K562 (cell line): ENCODE results near the gene TCAP. TPM values are rescaled to one million over a fixed set of nuclear protein-coding genes. Genes with fewer than 3 reads are reported as not detected.
A peak's percentile ranks its signal among the peaks of the same experiment; 100 is the strongest.

Experiments used
- ATAC-seq: fragments of 200-7000 bp; cut with Tn5 transposase; 3 replicates; pipeline ENCODE4 v1.9.1; 2020; ENCODE audit warnings: moderate library complexity
- BruUV-seq: library from RNA; stranded (reverse); fragments of 400-500 nt; replicated peaks from 2 replicates; lab custom pipeline; 2021; lab: Mats Ljungman, UMichigan
- CTCF ChIA-PET: fragments of 300-600 bp; formaldehyde crosslinking; extraction: SDS; loops from one replicate; lab custom pipeline; 2021; ENCODE audit warnings: low intra/inter-chr PET ratio; lab: Yijun Ruan, JAX
- POLR2A ChIA-PET: fragments of 300-600, 350-650 bp; sonication (Branson Sonifier 250); formaldehyde crosslinking; extraction: SDS; loops from one replicate; lab custom pipeline; 2021; ENCODE audit warnings: antibody characterized with exemption, inconsistent platforms; lab: Yijun Ruan, JAX
- DNase-seq, 4 experiments: peaks; one replicate each; pipeline versions ENCODE4 v3.0.0 to v3.0.0-alpha.2; 2011 to 2018; ENCODE audit warnings: low spot score in 3 of 4, mixed read lengths in 3 of 4; ENCODE audit errors: extremely low read depth in 1 of 4
- FAIRE-seq: peaks from 2 replicates; lab custom pipeline; 2011; peaks lifted over from hg19 to GRCh38; lab: Jason Lieb, UNC
- H2AFZ ChIP-seq: 2 replicates; pipeline ENCODE4 v1.6.0; 2011; ENCODE audit warnings: low read depth, low read length, control low read depth, inconsistent platforms
- H3K27ac ChIP-seq: fragments of 200-600 bp; 3 replicates; pipeline ENCODE4 v1.8.0; 2011; ENCODE audit warnings: low read depth, mild to moderate bottlenecking, control low read depth, inconsistent platforms, low read length, moderate library complexity, mixed read lengths; ENCODE audit errors: extremely low read depth
- H3K27me3 ChIP-seq, 2 experiments: fragments of 300-600 bp in 1 of 2; 2 replicates in 1 of 2; 3 replicates in 1 of 2; pipeline versions ENCODE4 v1.6.0 to v1.8.0; 2011; ENCODE audit warnings: inconsistent platforms in 2 of 2, low read length in 2 of 2, mild to moderate bottlenecking in 1 of 2, mixed read lengths in 1 of 2, moderate library complexity in 1 of 2; ENCODE audit not compliant: control insufficient read depth in 2 of 2, insufficient read depth in 2 of 2
- H3K36me3 ChIP-seq: fragments of 300-600 bp; 3 replicates; pipeline ENCODE4 v1.8.0; 2011; ENCODE audit warnings: mild to moderate bottlenecking, low read length, inconsistent platforms; ENCODE audit not compliant: control insufficient read depth, insufficient read depth
- H3K4me1 ChIP-seq, 2 experiments: fragments of 200-600 bp in 1 of 2; replicated peaks in 1 of 2; 2 replicates in 1 of 2; 3 replicates in 1 of 2; pipeline versions ENCODE4 v1.5.1 to v1.8.0; 2011; ENCODE audit warnings: inconsistent platforms in 2 of 2, low read length in 2 of 2, mild to moderate bottlenecking in 1 of 2, mixed read lengths in 1 of 2, moderate library complexity in 1 of 2; ENCODE audit not compliant: control insufficient read depth in 2 of 2, insufficient read depth in 2 of 2
- H3K4me2 ChIP-seq: 2 replicates; pipeline ENCODE4 v1.6.1; 2011; ENCODE audit warnings: low read length, control low read depth, inconsistent platforms, mixed read lengths; ENCODE audit not compliant: insufficient read depth
- H3K4me3 ChIP-seq: fragments of 200-600 bp; sonication (generic), shearing (Covaris generic); 2 replicates; pipeline ENCODE4 v1.5.1; 2016; ENCODE audit warnings: control low read depth, inconsistent platforms
- H3K79me2 ChIP-seq: fragments of 200-600 bp; 3 replicates; pipeline ENCODE4 v1.8.0; 2011; ENCODE audit warnings: low read length, inconsistent platforms; ENCODE audit not compliant: control insufficient read depth, insufficient read depth
- H3K9ac ChIP-seq, 2 experiments: 2 replicates each; pipeline versions ENCODE4 v1.6.0 to v1.6.1; 2011; ENCODE audit warnings: low read depth in 2 of 2, low read length in 2 of 2, control low read depth in 1 of 2, inconsistent platforms in 1 of 2, mild to moderate bottlenecking in 1 of 2, mixed read lengths in 1 of 2; ENCODE audit not compliant: insufficient read depth in 1 of 2
- H3K9me1 ChIP-seq: one replicate; pipeline ENCODE4 v1.6.0; 2011; ENCODE audit warnings: inconsistent platforms, mild to moderate bottlenecking, low read length, moderate library complexity; ENCODE audit not compliant: control insufficient read depth, insufficient read depth
- H3K9me3 ChIP-seq: replicated peaks from 2 replicates; pipeline ENCODE4 v1.5.1; 2011; ENCODE audit warnings: low read depth, low read length, inconsistent platforms; ENCODE audit not compliant: control insufficient read depth, insufficient read depth
- H4K20me1 ChIP-seq: replicated peaks from 2 replicates; pipeline ENCODE4 v1.6.1; 2011; ENCODE audit warnings: low read length, inconsistent platforms, mixed read lengths; ENCODE audit not compliant: control insufficient read depth, insufficient read depth
- CREM ChIP-seq: IDR thresholded peaks from 2 replicates; pipeline ENCODE4 v1.6.1; 2014; ENCODE audit warnings: antibody characterized with exemption, low read depth
- CSDE1 ChIP-seq, 2 experiments: fragments of 450-650 bp; IDR thresholded peaks; 2 replicates each; pipeline ENCODE4 v1.6.1; 2016; ENCODE audit warnings: mild to moderate bottlenecking in 1 of 2
- DIDO1 ChIP-seq: fragments of 450-650 bp; IDR thresholded peaks from 2 replicates; pipeline ENCODE4 v1.6.1; 2016; ENCODE audit warnings: low read depth, missing biosample characterization, missing genetic modification characterization
- FOSL1 ChIP-seq: fragments of 200-800 bp; sonication (Bioruptor generic); conservative IDR thresholded peaks from 2 replicates; pipeline ENCODE4 v1.6.1; 2016; ENCODE audit warnings: missing genetic modification characterization, missing compliant biosample characterization
- JUNB ChIP-seq: fragments of 450-650 bp; formaldehyde crosslinking; conservative IDR thresholded peaks from 2 replicates; pipeline ENCODE4 v1.4.0; 2020; ENCODE audit warnings: mild to moderate bottlenecking
- SLC30A9 ChIP-seq: fragments of 250-450 bp; sonication (Bioruptor Pico); IDR thresholded peaks from 2 replicates; pipeline ENCODE4 v1.8.0; 2022; ENCODE audit warnings: mild to moderate bottlenecking, moderate library complexity
- SUPT5H ChIP-seq: fragments of 450-650 bp; IDR thresholded peaks from 2 replicates; pipeline ENCODE4 v1.6.1; 2016
- YY1 ChIP-seq, 3 experiments: IDR thresholded peaks; 2 replicates each; pipeline ENCODE4 v1.6.1; 2011; ENCODE audit warnings: low read length in 2 of 3, mild to moderate bottlenecking in 2 of 3, moderate library complexity in 2 of 3, borderline replicate concordance in 1 of 3, control low read depth in 1 of 3, low read depth in 1 of 3; ENCODE audit not compliant: insufficient read depth in 3 of 3, insufficient replicate concordance in 2 of 3, control insufficient read depth in 1 of 3, insufficient read length in 1 of 3; ENCODE audit errors: extremely low read depth in 1 of 3
- ZBTB17 ChIP-seq: fragments of 450-650 bp; formaldehyde crosslinking; IDR thresholded peaks from 2 replicates; pipeline ENCODE4 v1.4.0; 2020; ENCODE audit warnings: mild to moderate bottlenecking
- ZNF24 ChIP-seq: fragments of 450-650 bp; IDR thresholded peaks from 2 replicates; pipeline ENCODE4 v1.6.1; 2016
- WGBS: fragments of 100-300 bp; shearing (Covaris generic); methylation state at CpG from one replicate; pipeline ENCODE4 v1.1.6; 2016; ENCODE audit warnings: low coverage, mixed read lengths; ENCODE audit not compliant: insufficient coverage; ENCODE audit errors: missing lambda C conversion rate; 5-methylcytosine and 5-hydroxymethylcytosine counted together
- in situ Hi-C: fragments of 300-500 bp; cut with MboI; formaldehyde crosslinking; loops from 4 replicates; pipeline ENCODE4 v1.15.0; 2018; ENCODE audit warnings: inconsistent platforms, mixed read lengths
- intact Hi-C: fragments of 100-400 bp; cut with micrococcal nuclease; formaldehyde crosslinking; loops from 2 replicates; pipeline ENCODE4 v1.14.2; 2022
- polyA plus RNA-seq, 8 experiments: library from polyadenylated mRNA; depleted of rRNA in 4 of 8; stranded (reverse) in 5 of 8; unstranded in 3 of 8; fragments of >200 nt; fragmentation: Nextera tagmentation in 2 of 8; fragmentation: Illumina TruSeq in 1 of 8; extraction: Ambion mirVana in 2 of 8; extraction: Trizol in 1 of 8; gene quantifications; 2 replicates each; pipeline versions ENCODE4 v1.2.1 to v1.2.3, GENCODE V29; 2011 to 2014; ENCODE audit warnings: inconsistent platforms in 1 of 8, missing spikeins in 1 of 8
- total RNA-seq, 7 experiments: library from RNA; depleted of rRNA in 6 of 7; stranded (reverse); fragments of >200 nt in 6 of 7; fragmentation: Illumina TruSeq in 2 of 7; extraction: Trizol in 2 of 7; gene quantifications; 2 replicates each; pipeline versions ENCODE4 v1.2.1 to v1.2.3, GENCODE V29; 2011 to 2021; ENCODE audit warnings: low replicate concordance in 1 of 7
- TF ChIP-seq, protein P1 (sequence below): sonication (generic); formaldehyde crosslinking; IDR thresholded peaks from 2 replicates; pipeline ENCODE4 v1.8.0; 2022; ENCODE audit warnings: missing genetic modification reagents, mild to moderate bottlenecking, borderline replicate concordance
- TF ChIP-seq, protein P2 (sequence below), 2 experiments: fragments of 450-650 bp; IDR thresholded peaks; 2 replicates each; pipeline ENCODE4 v1.6.1; 2016

The TCAP gene
- total and polyA plus RNA-seq, 9 of the 15 experiments (the other 6 are each of a cell fraction or from before 2014, with no cell fraction given), result 0.33 to 1.4 (median 0.82) TPM; not detected in 2

DNA sequence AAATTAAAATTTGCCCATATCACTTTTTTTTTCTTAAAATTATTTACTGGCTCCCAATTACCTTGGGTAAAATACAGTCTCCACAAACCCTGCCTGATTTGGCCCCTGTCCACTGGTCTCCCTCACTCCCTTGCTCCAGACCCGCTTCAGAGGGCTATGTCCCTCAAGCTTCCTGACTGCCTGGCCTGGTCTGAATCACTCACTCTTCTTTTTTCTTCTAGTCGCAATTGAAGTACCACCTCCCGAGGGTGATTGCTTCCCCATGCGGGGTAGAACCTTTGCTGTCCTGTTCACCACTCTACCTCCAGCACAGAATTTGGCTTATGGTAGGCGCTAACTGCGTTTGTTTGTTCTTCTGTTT is 23.3 kb downstream of the TCAP start:
- ChIA-PET POLR2A (interaction anchor here (0.6 to 2.0 kb wide), 18 partner anchors 10 to 637 kb away, joined by 3 to 16 read pairs (median 3); partner anchors contain the start of gene PNMT), CTCF (interaction anchor here (1.3 kb wide), 1 partner anchor 67 kb away, joined by 3 read pairs; no protein-coding TSS in a partner anchor)
- Histone ChIP-seq H3K9ac (peak overlapping the region; percentile 75 to 90; a peak in 3 of 4 replicates), H3K27me3 (no peaks in the 10 kb centered on the region), H3K9me3 (no peaks in the 10 kb centered on the region), H2AFZ (peak overlapping the region; percentile 87), H3K9me1 (no peaks in the 10 kb centered on the region), H3K36me3 (no peaks in the 10 kb centered on the region), H3K27ac (peak overlapping the region; percentile 78), H4K20me1 (no peaks in the 10 kb centered on the region), H3K79me2 (peaks cover 7% of the 10 kb centered on the region; the same call in 2 of the 3 replicates), H3K4me1 (peaks cover 11 to 15% of the 10 kb centered on the region in 2 experiments; a peak in 4 of 5 replicates), H3K4me2 (peak overlapping the region; percentile 95), H3K4me3 (peak overlapping the region; percentile 50)
- in situ Hi-C loops, result no loop called here
- DNase-seq (peak in 2 of 4 experiments; percentile 32 to 37), FAIRE-seq (peak; percentile 19), ATAC-seq (peak; percentile 5)
- intact Hi-C loops, result loop anchor here (5.0 kb wide), 1 partner anchor 44 kb away; the partner anchor contains the start of gene MIEN1
- no peak for TF ChIP-seq JUNB (CRISPR knock-in tag)
- TF ChIP-seq ZNF24, result no peak
- TF ChIP-seq FOSL1 (tag), result 0 out of 2 replicates have a peak, but pooled peaks have one; percentile 17
- no peak for TF ChIP-seq SLC30A9
- no peak for TF ChIP-seq SUPT5H
- TF ChIP-seq YY1 (IDR thresholded peaks at IDR 0.05; ENCODE audit: borderline replicate concordance in 1 of 3, control insufficient read depth in 1 of 3, extremely low read depth in 1 of 3, insufficient read depth in 3 of 3, insufficient read length in 1 of 3, insufficient replicate concordance in 2 of 3, low read depth in 1 of 3, low read length in 2 of 3), result peak in 1 of 3 experiments; percentile 3
- no peak for TF ChIP-seq DIDO1 (tag)
- TF ChIP-seq CREM, result no peak
- no peak for TF ChIP-seq ZBTB17 (CRISPR knock-in tag)
- TF ChIP-seq, protein P1, sequence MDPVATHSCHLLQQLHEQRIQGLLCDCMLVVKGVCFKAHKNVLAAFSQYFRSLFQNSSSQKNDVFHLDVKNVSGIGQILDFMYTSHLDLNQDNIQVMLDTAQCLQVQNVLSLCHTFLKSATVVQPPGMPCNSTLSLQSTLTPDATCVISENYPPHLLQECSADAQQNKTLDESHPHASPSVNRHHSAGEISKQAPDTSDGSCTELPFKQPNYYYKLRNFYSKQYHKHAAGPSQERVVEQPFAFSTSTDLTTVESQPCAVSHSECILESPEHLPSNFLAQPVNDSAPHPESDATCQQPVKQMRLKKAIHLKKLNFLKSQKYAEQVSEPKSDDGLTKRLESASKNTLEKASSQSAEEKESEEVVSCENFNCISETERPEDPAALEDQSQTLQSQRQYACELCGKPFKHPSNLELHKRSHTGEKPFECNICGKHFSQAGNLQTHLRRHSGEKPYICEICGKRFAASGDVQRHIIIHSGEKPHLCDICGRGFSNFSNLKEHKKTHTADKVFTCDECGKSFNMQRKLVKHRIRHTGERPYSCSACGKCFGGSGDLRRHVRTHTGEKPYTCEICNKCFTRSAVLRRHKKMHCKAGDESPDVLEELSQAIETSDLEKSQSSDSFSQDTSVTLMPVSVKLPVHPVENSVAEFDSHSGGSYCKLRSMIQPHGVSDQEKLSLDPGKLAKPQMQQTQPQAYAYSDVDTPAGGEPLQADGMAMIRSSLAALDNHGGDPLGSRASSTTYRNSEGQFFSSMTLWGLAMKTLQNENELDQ (CRISPR knock-in tag), result no peak
- no peak for TF ChIP-seq CSDE1 (IDR thresholded peaks at IDR 0.05)
- TF ChIP-seq, protein P2, sequence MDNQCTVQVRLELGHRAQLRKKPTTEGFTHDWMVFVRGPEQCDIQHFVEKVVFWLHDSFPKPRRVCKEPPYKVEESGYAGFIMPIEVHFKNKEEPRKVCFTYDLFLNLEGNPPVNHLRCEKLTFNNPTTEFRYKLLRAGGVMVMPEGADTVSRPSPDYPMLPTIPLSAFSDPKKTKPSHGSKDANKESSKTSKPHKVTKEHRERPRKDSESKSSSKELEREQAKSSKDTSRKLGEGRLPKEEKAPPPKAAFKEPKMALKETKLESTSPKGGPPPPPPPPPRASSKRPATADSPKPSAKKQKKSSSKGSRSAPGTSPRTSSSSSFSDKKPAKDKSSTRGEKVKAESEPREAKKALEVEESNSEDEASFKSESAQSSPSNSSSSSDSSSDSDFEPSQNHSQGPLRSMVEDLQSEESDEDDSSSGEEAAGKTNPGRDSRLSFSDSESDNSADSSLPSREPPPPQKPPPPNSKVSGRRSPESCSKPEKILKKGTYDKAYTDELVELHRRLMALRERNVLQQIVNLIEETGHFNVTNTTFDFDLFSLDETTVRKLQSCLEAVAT (IDR thresholded peaks at IDR 0.05), result 0 out of 4 replicates have a peak, but pooled peaks of 1 of the 2 experiments have one; percentile 1
- BruUV-seq, result no TSS peak
- WGBS, result 5% methylated on average over 6 of the region's 6 CpGs
